ENCODE results near the gene METTL9.
A peak's percentile ranks its signal among the peaks of the same experiment; 100 is the strongest.
"Not testable (repeated sequence)": the region's sequence is repeated elsewhere in the genome, so short reads cannot be mapped to it uniquely, and the experiment has no call there.

Gene METTL9

DNA sequence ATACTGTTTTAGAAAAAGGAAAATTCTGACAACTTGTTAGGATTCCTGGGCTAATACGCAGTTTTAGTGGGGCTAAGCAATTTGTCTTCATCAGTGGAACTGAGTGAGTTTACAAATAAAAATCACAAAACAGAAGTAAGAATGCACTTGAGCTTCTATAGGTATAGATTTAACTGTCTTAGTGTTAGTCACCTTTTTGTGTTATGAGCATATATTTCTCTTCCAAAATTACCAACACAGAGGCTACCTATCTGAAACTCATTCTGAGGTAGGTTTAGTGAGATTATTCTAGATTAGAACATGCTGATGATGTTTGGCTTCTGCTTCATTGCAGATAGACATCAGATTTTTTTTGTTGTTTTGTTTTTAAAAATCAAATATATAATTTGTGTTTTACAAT, 23.2 kb downstream of the METTL9 start:
- H3K4me3 ChIP-seq: no peak overlapping the region
- intact Hi-C loops (cut with DNase I; ENCODE audit: low total_unique reads): no loop called here
- H3K36me3 ChIP-seq: peaks cover 15 to 39% (median 16%) of the 10 kb centered on the region in 3 donors
- no peaks in the 10 kb centered on the region for H3K4me1 ChIP-seq
- no peaks in the 10 kb centered on the region for H3K27me3 ChIP-seq
- no peak overlapping the region for H3K27ac ChIP-seq
- no peak for DNase-seq
- no peaks in the 10 kb centered on the region for H3K9me3 ChIP-seq
- TF ChIP-seq, protein P1, sequence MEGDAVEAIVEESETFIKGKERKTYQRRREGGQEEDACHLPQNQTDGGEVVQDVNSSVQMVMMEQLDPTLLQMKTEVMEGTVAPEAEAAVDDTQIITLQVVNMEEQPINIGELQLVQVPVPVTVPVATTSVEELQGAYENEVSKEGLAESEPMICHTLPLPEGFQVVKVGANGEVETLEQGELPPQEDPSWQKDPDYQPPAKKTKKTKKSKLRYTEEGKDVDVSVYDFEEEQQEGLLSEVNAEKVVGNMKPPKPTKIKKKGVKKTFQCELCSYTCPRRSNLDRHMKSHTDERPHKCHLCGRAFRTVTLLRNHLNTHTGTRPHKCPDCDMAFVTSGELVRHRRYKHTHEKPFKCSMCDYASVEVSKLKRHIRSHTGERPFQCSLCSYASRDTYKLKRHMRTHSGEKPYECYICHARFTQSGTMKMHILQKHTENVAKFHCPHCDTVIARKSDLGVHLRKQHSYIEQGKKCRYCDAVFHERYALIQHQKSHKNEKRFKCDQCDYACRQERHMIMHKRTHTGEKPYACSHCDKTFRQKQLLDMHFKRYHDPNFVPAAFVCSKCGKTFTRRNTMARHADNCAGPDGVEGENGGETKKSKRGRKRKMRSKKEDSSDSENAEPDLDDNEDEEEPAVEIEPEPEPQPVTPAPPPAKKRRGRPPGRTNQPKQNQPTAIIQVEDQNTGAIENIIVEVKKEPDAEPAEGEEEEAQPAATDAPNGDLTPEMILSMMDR (IDR thresholded peaks at IDR 0.05): no peak

DNA sequence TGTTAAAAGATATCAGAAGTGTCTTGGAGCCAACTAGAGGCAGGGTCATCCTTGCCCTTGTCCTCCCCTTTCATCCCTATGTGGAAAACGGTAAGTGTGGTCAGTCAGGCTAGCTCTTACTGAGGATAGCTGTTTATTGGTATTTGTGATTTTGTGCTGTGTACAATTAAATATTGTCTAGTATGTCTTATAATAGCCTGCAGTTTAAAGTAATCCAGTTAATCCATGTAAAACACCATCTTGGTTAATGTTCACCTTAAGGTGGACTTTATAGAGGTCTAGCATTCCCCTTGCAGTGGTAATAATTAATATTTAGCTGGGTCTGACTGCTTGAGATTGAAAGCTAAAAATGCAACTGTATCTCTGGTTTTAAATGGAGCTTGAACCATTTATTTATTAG, 25.6 kb downstream of the METTL9 start:
- no peaks in the 10 kb centered on the region for H3K9me3 ChIP-seq
- no peaks in the 10 kb centered on the region for H3K4me1 ChIP-seq
- H3K36me3 ChIP-seq: peaks cover 20 to 58% (median 24%) of the 10 kb centered on the region in 3 donors
- no peak overlapping the region for H3K4me3 ChIP-seq
- intact Hi-C loops (cut with DNase I; ENCODE audit: low total_unique reads): no loop called here
- H3K27me3 ChIP-seq: no peaks in the 10 kb centered on the region
- TF ChIP-seq, protein P1 (IDR thresholded peaks at IDR 0.05): no peak
- DNase-seq: no peak
- no peak overlapping the region for H3K27ac ChIP-seq

DNA sequence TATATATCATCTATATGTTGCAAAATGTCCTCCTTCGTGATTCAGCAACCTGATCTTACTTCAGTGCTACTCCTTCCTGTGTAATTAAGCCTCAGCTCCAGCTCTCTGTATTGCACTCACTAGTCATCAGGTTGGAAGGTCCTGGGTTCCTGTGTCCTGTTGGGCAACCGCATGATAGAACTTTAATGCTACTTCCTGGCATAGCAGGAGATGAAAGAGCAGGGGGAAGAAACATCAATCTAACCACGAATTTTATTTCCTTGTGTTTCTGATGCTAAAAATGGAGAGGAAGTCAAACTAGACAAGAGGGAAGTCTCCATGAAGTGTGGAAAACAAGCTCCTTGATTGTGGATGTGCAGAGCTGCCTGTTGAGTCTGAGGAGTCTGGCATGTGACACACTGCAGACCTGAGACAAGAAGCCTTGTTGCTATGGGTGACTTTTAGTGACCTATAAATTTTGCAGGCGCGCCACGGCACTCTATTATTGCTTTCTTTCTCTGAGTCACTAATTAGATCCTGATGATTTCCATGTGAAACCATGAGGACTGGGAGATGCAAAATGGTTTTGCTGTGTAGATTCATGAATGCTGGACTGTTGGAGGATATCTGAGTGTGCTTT, 27.4 kb downstream of the METTL9 start:
- Histone ChIP-seq H3K4me3 (no peak overlapping the region), H3K4me1 (no peaks in the 10 kb centered on the region)
- peak in 1 of 2 donors; percentile 43 for DNase-seq

DNA sequence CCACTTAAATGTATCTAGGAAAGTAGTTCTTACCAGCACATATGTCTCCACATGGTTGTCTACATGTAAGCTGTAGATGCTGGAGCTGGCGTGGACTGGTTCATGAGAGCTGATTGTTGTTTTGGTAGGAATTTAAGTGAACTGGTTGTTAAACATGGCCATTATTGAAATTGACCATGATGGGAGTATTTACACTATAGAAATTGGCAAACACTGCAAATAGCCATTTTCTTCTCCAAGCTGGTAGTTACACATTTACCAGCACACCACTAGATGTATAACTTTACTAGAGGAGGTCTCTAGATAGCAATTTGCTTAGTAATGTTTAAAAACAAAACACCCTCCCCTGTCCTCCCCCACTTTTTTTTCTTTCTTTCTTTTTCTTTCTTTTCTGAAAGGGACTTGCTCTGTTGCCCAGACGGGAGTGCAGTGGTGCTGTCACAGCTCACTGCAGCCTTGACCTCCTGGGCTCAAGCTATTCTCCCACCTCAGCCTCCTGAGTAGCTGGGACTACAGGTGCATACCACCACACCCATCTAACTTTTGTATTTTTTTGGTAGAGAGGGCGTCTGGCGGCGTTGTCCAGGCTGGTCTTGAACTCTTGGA, 28.8 kb downstream of the METTL9 start:
- no peak overlapping the region for H3K4me3 ChIP-seq
- intact Hi-C loops (cut with DNase I; ENCODE audit: low total_unique reads): no loop called here
- TF ChIP-seq, protein P1 (IDR thresholded peaks at IDR 0.05): no peak
- H3K27me3 ChIP-seq: no peaks in the 10 kb centered on the region
- H3K27ac ChIP-seq: no peak overlapping the region
- no peak for DNase-seq
- peaks cover 29 to 63% (median 31%) of the 10 kb centered on the region in 3 donors for H3K36me3 ChIP-seq
- no peaks in the 10 kb centered on the region for H3K4me1 ChIP-seq
- H3K9me3 ChIP-seq: no peaks in the 10 kb centered on the region

More for the DNA sequence above, 27.4 kb downstream of the METTL9 start:
- Histone ChIP-seq H3K27ac (no peak overlapping the region), H3K9me3 (no peaks in the 10 kb centered on the region), H3K36me3 (peaks cover 29 to 63% (median 31%) of the 10 kb centered on the region in 3 donors), H3K27me3 (no peaks in the 10 kb centered on the region)
- TF ChIP-seq, protein P1 (IDR thresholded peaks at IDR 0.05): no peak
- intact Hi-C loops (cut with DNase I; ENCODE audit: low total_unique reads): no loop called here

DNA sequence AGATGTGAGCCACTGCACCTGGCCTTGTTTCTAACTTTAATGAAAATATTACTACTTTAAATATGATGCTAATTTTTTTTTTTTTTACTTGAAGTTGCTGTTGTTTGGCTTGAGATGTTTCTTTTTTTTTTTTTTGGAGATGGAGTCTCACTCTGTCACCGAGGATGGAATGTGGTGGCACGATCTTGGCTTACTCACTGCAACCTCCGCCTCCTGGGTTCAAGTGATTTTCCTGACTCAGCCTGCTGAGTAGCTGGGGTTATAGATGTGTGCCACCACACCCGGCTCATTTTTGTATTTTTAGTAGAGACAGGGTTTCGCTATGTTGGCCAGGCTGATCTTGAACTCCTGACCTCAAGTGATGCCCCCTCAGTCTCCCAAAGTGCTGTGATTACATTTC, 29.4 kb downstream of the METTL9 start:
- Histone ChIP-seq H3K36me3 (peaks cover 29 to 59% (median 31%) of the 10 kb centered on the region in 3 donors), H3K9me3 (no peaks in the 10 kb centered on the region), H3K4me3 (no peak overlapping the region), H3K27ac (no peak overlapping the region), H3K4me1 (no peaks in the 10 kb centered on the region), H3K27me3 (no peaks in the 10 kb centered on the region)
- no peak for DNase-seq
- intact Hi-C loops (cut with DNase I; ENCODE audit: low total_unique reads): no loop called here
- TF ChIP-seq, protein P1 (IDR thresholded peaks at IDR 0.05): no peak

DNA sequence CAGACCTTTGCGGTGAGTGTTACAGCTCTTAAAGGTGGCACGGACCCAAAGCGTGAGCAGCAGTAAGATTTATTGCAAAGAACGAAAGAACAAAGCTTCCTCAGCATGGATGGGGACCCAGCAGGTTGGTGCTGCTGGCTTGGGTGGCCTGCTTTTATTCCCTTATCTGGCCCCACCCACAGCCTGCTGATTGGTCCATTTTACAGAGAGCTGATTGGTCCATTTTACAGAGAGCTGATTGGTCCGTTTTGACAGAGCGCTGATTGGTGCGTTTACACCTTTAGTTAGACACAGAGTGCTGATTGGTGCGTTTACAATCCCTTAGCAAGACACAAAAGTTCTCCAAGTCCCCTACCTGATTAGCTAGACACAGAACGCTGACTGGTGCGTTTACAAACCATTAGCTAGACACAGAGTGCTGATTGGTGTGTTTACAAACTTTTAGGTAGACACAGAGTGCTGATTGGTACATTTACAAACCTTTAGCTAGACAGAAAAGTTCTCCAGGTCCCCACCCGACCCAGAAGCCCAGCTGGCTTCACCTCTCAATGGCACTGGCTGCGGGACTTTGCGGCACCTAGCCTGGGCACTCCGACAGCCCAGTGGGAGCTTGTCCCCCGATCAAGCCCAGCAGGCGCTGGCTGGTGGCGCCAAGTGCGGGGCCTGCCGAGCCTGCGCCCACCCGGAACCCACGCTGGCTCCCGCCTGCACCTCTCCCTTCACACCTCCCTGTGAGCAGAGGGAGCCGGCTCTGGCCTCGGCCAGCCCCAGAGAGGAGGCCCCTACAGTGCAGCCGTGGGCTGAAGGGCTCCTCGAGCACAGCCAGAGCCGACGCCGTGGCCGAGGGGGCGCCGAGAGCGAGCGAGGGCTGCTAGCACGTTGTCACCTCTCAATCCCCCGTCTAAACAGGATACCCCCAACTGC, 30.5 kb downstream of the METTL9 start:
- H3K4me3 ChIP-seq; H3K9me3 ChIP-seq; intact Hi-C loops (cut with DNase I; ENCODE audit: low total_unique reads); H3K27ac ChIP-seq; DNase-seq; H3K27me3 ChIP-seq; H3K4me1 ChIP-seq: not testable (repeated sequence)
- H3K36me3 ChIP-seq: peaks cover 25 to 59% (median 32%) of the 10 kb centered on the region in 3 donors

DNA sequence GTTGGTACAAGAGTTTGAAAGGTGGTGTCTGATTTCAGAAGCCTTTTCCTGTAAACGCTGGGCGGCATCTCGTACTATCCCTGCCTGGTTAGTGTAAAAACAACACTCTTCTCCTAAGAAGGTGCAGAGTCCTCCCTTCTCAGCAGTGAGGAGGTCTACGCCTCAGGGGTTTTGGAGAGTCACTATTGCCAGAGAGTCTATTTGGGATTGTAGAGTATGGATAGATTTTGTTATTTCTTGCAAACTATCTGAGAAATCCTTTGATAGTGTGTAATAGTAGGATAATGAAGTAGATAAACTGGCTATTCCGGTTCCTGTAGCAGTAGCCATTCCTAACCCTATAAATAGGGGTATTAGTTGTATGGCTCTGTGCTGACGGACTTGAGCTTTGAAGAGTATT, 31.5 kb downstream of the METTL9 start:
- H3K27me3 ChIP-seq; H3K9me3 ChIP-seq; H3K4me1 ChIP-seq; H3K27ac ChIP-seq; intact Hi-C loops (cut with DNase I; ENCODE audit: low total_unique reads); H3K4me3 ChIP-seq; DNase-seq: not testable (repeated sequence)
- peaks cover 19 to 60% (median 24%) of the 10 kb centered on the region in 3 donors for H3K36me3 ChIP-seq

DNA sequence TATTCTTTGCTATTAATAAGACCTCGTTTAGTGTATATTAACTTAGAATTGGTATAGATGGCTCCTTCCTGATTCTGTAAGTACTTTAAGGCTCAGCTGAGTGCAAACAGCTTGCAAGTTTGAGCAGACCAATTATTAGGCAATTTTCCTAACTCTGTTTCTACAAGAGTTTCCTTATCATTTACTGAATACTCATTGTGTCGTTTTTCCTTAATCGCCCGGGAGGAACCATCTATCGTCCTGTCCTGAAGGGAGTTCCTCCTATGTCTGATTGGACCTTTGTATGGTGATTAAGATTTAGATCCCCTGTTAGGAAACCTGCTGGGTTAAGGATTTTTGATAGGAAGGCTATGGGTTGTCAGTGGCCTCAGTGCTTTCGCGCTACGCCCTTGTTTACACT, 32.0 kb downstream of the METTL9 start:
- intact Hi-C loops (cut with DNase I; ENCODE audit: low total_unique reads); H3K27ac ChIP-seq; DNase-seq; H3K27me3 ChIP-seq; H3K4me1 ChIP-seq; H3K9me3 ChIP-seq; H3K4me3 ChIP-seq: not testable (repeated sequence)
- H3K36me3 ChIP-seq: peaks cover 19 to 61% (median 24%) of the 10 kb centered on the region in 3 donors

All from tibial artery (tissue), 4 donors.